ENCODE measurements around the gene PDIK1L. TPM values are rescaled to one million over a fixed set of nuclear protein-coding genes. Genes with fewer than 3 reads are reported as not detected.

Gene PDIK1L
- 7.6 and 7.9 TPM in 2 replicates for total RNA-seq (2014; rRNA removed; shearing (Covaris generic))
- 3.1 and 4.5 TPM in 2 replicates for polyA plus RNA-seq (2014; cell fraction: nucleus; rRNA removed)

DNA sequence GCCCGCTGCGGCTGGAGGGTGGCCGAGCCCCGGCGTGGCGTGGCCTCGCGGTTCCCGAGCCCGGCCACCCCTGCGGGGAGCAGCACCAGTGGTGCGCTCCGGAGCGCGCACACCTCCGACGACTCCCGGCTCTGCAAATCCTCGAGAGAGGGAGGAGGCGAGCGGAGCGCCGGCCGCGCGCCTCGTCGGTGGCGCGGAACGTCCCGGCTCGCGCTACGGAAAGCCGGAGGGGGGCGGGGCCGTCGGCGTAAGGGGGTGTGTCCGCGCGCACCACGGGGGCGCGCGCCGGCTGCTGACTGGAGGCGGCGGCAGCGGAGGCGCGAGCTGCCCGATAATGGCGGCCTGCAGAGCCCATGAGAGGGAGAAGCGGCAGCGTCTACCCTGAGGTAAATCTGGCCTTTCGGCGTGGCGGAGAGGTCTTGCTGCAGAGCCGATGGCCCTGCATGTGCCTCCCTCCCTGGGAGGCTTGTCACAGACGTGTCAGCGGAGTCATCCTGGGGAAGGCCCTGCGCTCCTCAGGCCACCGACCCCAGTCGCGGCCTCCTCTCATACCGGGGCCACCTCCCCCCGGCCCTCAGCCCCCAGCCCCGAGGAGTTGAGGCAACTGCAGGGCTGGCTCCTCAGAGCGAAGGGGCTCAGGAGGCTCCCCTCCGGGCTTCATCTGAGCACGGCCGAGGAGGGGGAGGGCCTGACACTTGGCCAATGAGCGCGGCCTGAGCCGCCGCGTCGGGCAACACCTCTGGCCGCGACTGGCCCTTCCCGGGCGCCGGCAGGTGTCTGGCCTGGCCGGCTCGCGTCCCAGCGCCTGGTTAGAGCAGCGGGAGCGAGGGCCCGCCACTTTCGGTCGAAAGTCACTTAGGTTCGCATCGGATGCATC is at the start of gene PDIK1L:
PDIK1L (plus strand) TSS at position 295 of the 877 bp plus-strand sequence. CDS start 2,485 bp downstream, outside the sequence.
- DNase-seq (ENCODE audit: extremely low read depth, low read depth): peak; percentile 88

GRCh38 chr1:26064553-26064952 is 47.1 kb upstream of the PDIK1L start:
- no peak for DNase-seq (ENCODE audit: extremely low read depth, low read depth)

GRCh38 chr1:26066160-26066559 is 45.5 kb upstream of the PDIK1L start:
- DNase-seq (ENCODE audit: extremely low read depth, low read depth): no peak

GRCh38 chr1:26066857-26067256 is 44.8 kb upstream of the PDIK1L start:
- DNase-seq (ENCODE audit: extremely low read depth, low read depth): no peak

- DNase-seq (ENCODE audit: extremely low read depth, low read depth): no peak
Observed at GRCh38 chr1:26067432-26067911, 44.2 kb upstream of the PDIK1L start, which contains the start of gene TRIM63. TSS of gene TRIM63 (minus strand) at chr1:26067630. CDS start at chr1:26067494, 136 bp downstream.

DNA sequence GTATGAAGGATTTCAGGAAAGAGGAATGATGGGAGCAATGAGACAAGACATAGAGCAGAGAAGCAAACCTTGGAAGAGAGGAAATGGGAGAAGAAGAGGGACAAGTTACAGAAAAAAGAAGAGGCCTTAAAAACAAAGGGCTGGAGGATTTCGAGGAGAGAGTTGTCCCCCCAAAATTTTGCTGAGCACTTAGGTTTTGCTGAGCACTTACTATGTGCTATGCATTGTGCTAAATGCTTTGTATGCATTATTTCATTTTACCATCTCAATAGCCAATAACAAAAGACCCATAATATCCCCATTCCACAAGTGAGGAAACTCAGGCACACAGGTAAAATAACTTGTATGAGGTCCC is 41.7 kb upstream of the PDIK1L start:
- no peak for DNase-seq (ENCODE audit: extremely low read depth, low read depth)

- no peak for DNase-seq (ENCODE audit: extremely low read depth, low read depth)
Observed at GRCh38 chr1:26070296-26070962, 41.2 kb upstream of the PDIK1L start.

- no peak for DNase-seq (ENCODE audit: extremely low read depth, low read depth)
Observed at GRCh38 chr1:26070963-26071342, 40.7 kb upstream of the PDIK1L start.

GRCh38 chr1:26072305-26072704 is 39.3 kb upstream of the PDIK1L start:
- DNase-seq (ENCODE audit: extremely low read depth, low read depth): no peak

DNA sequence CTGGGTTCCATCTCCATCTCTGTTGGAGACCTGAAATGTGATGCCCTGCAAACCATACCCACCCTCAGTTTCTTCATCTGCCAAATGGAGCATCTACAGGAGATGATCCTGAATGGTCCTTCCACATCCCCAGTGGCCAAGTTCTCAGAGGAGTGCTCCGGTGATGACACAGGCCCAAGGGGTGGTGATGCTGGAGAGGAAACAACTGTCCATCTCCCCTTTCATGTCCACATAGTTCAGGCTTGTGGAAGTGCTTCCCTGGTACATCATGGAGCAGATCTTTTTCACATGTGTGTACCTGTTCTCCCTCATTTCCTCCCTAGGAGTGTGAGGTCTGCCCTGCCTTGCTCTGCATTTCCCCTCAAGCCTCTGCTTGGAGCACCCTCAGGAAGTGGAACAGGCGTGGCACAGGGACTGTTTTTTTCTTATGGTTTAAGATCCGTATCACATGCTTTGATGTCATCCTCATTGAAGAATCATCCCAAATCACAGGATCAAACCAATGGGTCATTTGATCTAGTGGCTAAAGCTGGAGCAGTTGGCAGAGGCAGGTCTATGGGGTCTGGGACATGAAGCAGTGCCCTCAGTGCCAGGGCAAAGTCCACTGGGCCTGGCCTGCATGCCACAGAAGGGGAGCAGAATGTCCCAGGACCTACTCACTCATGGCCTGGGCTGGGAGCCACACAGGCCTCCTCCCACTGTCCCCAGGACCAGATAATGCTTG is 36.0 kb upstream of the PDIK1L start:
- no peak for DNase-seq (ENCODE audit: extremely low read depth, low read depth)

GRCh38 chr1:26077524-26077923 is 34.1 kb upstream of the PDIK1L start:
- no peak for DNase-seq (ENCODE audit: extremely low read depth, low read depth)

DNA sequence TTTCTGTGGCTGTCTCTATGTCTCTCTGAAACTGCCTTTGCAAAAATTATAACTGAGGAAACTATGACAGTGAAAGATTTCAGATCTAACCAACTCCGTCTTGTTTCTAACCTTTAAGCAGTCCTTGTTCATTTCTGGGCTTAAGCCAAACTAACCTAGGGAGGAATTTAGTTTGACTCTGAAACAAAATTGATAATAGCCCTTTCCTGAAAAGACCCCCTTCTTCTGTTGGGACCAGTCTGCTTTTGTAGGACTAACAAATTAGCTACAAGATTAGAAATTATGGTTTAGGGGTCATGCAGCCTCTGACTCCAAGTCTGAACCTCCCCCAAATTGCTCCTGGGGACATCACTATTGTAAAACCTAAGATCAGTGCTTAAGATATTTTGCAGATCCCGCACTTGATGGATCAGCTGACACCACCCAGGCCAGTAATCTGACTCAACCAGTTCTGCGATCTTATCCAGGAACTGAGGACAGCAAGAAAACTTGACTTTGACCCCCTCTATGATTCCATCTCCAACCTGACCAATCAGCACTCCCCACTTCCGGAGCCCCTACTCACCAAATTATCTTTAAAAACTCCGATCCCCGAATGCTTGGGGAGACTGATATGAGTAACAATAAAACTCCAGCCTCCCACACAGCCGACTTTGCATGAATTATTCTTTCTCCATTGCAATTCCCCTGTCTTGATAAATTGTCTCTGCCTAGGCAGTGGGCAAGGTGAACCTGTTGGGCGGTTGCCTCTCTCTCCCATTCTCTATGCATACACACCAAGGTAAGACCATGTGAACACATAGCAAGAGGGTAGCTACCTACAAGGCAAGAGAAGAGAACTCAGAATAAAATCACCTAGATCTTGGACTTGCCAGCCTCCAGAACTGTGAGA is 33.1 kb upstream of the PDIK1L start:
- no peak for DNase-seq (ENCODE audit: extremely low read depth, low read depth)

DNA sequence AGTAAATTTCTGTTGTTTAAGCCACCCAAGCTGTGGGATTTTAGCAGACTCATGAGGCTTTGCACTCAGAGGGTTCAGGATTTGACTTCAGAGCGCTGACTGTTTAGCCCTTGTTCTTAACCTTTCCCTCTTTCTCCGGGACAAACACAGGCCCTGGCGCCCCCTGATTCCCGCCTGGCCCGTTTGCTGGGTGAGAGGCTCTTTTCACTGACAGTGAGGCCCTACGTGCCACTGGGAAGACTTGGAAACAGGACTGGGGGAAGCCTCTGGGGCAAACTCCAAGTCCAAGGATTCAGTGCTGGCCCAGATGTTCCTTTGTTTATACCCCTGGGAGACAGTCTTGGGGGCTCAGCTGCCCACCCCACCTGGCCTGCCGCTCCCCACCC is 32.5 kb upstream of the PDIK1L start:
- DNase-seq (ENCODE audit: extremely low read depth, low read depth): no peak

- DNase-seq (ENCODE audit: extremely low read depth, low read depth): no peak
Observed at GRCh38 chr1:26079960-26080814, 31.4 kb upstream of the PDIK1L start.

GRCh38 chr1:26081267-26082019 is 30.2 kb upstream of the PDIK1L start:
- DNase-seq (ENCODE audit: extremely low read depth, low read depth): no peak

- no peak for DNase-seq (ENCODE audit: extremely low read depth, low read depth)
Observed at GRCh38 chr1:26082020-26082350, 29.6 kb upstream of the PDIK1L start.

DNA sequence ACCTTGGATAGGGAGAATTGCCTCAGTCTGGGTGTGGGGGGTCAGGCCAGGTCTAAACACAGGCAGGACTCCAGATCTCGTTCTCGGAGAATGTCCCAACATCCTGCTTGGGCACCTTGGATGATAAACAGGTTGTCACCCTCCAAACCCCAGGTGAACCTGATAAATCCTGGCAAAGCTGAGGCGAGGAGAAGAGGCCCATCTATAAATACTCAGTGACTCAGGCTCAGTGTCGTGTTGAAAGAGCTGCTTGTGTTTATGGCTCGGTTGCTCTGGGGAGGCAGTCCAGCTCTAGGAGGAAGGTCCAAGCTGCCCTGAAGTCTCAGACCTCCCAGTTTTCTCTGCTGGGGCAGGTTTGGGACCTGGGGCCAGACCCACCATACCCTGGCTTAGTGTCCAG is 28.4 kb upstream of the PDIK1L start:
- DNase-seq (ENCODE audit: extremely low read depth, low read depth): no peak

DNA sequence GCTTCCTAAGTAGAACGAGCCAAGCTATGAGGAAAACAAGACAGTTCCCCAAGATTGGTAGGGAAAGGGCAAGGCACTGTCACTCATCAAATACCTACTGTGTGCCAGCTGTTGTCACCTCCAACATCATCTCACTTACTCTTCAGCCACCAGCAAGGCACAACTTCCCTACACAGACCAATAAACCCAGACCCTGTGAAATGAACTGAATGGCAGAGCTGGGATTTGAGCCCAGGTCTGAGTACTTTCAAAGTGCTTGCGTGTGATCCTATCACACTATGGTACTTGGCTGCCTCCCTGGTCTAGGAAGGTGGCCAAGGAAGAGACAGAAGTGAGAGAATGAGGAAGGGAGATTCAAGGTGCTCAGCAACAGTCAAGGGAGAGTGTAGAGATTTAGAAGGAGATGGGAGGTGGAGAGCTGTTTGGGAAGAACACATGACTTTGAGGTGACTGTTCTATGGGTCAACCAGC is 27.5 kb upstream of the PDIK1L start:
- no peak for DNase-seq (ENCODE audit: extremely low read depth, low read depth)
